ENCODE results near the gene NSUN2.

DNA sequence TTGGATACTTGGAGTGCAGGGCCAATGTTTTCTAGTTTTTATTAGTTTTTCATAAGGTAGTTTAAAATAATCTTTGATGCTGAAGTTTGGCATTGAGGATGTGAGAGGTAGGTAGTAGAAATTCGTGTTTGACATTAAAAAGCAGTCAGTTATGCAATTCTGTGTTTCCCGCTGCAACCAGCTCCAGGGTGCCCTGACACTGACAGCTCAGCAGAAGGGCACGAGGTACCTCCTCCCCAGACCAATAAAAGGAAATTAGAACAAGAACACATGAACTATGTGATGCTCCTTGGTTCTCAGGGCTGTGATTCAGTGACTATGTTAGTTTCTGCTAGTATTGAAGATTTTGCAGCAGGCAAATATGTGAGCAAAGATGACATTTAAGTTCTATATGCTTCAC, 40.2 kb downstream of the NSUN2 start:
- TF ChIP-seq, protein P1, sequence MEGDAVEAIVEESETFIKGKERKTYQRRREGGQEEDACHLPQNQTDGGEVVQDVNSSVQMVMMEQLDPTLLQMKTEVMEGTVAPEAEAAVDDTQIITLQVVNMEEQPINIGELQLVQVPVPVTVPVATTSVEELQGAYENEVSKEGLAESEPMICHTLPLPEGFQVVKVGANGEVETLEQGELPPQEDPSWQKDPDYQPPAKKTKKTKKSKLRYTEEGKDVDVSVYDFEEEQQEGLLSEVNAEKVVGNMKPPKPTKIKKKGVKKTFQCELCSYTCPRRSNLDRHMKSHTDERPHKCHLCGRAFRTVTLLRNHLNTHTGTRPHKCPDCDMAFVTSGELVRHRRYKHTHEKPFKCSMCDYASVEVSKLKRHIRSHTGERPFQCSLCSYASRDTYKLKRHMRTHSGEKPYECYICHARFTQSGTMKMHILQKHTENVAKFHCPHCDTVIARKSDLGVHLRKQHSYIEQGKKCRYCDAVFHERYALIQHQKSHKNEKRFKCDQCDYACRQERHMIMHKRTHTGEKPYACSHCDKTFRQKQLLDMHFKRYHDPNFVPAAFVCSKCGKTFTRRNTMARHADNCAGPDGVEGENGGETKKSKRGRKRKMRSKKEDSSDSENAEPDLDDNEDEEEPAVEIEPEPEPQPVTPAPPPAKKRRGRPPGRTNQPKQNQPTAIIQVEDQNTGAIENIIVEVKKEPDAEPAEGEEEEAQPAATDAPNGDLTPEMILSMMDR (IDR thresholded peaks at IDR 0.05; ENCODE audit: low read depth, low read length): no peak
- TF ChIP-seq MAX (IDR thresholded peaks at IDR 0.05; ENCODE audit: low read depth, low read length): 0 out of 2 replicates have a peak, but pooled peaks have one; percentile 21
